Activated T-cell treated with anti-CD3 and anti-CD28 coated beads, Interleukin-2, amount 50 U/mL, for 24 hours (primary cell): ENCODE measurements around the gene THAP2.
"Not testable (repeated sequence)": the region's sequence is repeated elsewhere in the genome, so short reads cannot be mapped to it uniquely, and the experiment has no call there.

Experiments
- DNase-seq: peaks from one replicate; pipeline ENCODE4 v3.0.0-alpha.2; 2020
- H3K27ac Mint-ChIP-seq: 2 replicates; pipeline ENCODE4 v1.8.0; 2020; ENCODE audit warnings: mild to moderate bottlenecking, mixed read lengths
- H3K27me3 Mint-ChIP-seq: 2 replicates; pipeline ENCODE4 v1.8.0; 2020; ENCODE audit warnings: mixed read lengths
- H3K36me3 Mint-ChIP-seq: 2 replicates; pipeline ENCODE4 v1.8.0; 2020; ENCODE audit warnings: low read depth, mixed read lengths
- H3K4me1 Mint-ChIP-seq: 2 replicates; pipeline ENCODE4 v1.8.0; 2020; ENCODE audit warnings: low read depth, mixed read lengths
- H3K4me3 Mint-ChIP-seq: 2 replicates; pipeline ENCODE4 v1.8.0; 2020; ENCODE audit warnings: mild to moderate bottlenecking, moderate library complexity, mixed read lengths
- H3K9me3 Mint-ChIP-seq: 2 replicates; pipeline ENCODE4 v1.8.0; 2020; ENCODE audit warnings: mixed read lengths

Gene THAP2

DNA sequence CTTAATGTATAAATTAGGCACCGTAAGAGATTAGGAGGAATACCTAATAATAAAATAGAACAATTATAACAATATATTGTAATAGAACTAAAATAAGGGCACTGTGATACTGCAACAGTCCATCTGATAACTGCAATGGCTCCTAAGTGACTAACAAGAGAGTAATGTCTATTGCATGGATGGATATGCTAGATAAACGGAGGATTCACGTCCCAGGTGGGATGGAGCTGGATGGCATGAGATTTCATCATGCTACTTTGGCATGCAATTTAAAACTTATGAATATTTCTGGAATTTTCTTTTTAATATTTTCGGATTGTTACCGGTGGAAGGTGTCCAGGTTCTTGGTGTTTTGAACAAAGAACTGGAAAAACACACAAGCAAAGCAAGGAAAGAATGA, 19.5 kb downstream of the THAP2 start:
- DNase-seq = no peak
- no peak overlapping the region for H3K4me3 Mint-ChIP-seq
- H3K36me3 Mint-ChIP-seq = peaks cover 5% of the 10 kb centered on the region
- peaks cover 33% of the 10 kb centered on the region for H3K4me1 Mint-ChIP-seq
- no peaks in the 10 kb centered on the region for H3K9me3 Mint-ChIP-seq
- no peaks in the 10 kb centered on the region for H3K27me3 Mint-ChIP-seq
- no peak overlapping the region for H3K27ac Mint-ChIP-seq

DNA sequence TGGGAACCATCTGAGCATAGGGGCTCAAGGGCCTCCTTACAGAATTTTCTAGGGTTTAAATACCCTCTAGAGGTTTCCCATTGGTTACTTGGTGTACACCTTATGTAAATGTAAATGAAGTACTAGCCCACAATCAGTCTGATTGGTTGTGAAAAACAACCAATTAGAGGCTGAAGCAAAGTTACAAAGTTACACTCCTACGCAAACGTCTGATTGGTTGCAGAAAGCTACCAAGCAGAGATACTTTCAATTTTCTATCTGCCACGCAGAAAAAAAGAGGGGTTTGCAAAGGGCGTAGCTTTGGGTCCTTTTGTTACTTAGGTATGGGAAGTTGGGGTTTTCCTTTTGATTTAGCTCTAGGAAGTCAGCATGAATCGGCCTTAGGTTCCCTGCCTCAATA, 20.0 kb downstream of the THAP2 start:
- DNase-seq = no peak
- Mint-ChIP-seq H3K36me3 (peaks cover 5% of the 10 kb centered on the region), H3K4me1 (peaks cover 37% of the 10 kb centered on the region), H3K27me3 (no peaks in the 10 kb centered on the region), H3K27ac (peak overlapping the region; percentile 76), H3K4me3 (peak overlapping the region; percentile 50), H3K9me3 (no peaks in the 10 kb centered on the region)

DNA sequence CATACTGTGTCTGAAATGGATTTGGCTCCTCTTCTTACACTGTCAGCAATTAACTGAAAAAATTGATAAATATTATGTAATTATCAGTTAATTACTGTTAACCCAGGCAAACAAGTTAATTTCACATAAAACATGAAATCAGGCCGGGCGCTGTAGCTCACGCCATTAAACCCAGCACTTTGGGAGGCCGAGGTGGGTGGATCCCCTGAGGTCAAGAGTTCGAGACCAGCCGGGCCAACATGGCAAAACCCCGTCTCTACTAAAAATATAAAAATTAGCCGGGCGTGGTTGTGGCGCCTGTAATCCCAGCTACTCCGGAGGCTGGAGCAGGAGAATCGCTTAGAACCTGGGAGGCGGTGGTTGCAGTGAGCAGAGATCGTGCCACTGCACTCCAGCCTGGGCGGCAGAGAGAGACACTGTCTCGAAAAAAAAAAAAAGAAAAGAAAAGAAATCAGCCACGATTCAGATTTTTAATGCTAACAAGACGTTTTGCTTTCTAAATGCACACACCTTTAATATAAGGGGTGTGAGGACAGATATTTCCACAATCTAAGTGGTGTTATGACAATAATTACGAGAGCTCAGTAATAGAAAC, 21.3 kb downstream of the THAP2 start:
- H3K4me1 Mint-ChIP-seq = peaks cover 41% of the 10 kb centered on the region
- peak overlapping the region; percentile 97 for H3K27ac Mint-ChIP-seq
- H3K4me3 Mint-ChIP-seq = peak overlapping the region; percentile 91
- peaks cover 5% of the 10 kb centered on the region for H3K36me3 Mint-ChIP-seq
- H3K27me3 Mint-ChIP-seq = no peaks in the 10 kb centered on the region
- peak; percentile 41 for DNase-seq
- no peaks in the 10 kb centered on the region for H3K9me3 Mint-ChIP-seq

DNA sequence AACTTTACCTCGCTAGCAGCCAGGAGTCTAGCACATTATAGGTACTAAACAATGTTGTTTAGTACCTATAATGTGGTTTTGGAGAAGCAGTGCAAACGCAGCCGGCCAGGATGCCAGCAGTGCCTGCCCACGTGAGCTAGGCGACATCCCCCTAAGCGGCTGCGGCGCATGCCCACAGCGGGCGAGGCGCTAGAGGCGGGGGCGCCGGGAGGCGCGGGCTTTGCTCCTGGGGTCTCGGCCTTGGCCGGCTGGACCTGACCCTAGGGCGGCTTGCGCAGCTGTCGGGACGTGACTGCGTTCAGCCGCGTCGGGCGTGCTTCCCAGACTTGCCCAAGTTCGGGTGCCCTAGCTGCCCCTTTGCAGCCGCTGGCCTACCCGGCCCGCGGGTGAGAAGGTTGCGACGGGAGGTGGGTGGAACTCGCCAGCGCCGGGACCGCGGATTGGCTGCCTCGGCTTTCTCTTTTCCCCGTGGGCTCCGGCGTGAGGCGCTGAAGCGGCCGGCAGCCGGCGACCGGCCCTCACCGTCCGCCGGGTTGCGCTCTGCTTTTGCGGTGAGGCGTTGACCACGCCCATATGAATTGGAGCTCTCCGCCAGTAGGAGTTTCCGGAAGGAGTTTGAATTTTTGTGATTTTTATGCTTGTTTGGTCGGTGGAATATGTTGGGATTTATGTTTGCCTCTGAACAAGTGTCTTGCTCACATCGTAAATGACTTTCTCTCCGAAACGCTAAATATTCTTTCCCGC, 22.0 kb downstream of the THAP2 start, which contains the start of gene TMEM19:
Gene TMEM19 (plus strand): TSS at position 169 of the 744 bp plus-strand sequence. CDS start 599 bp downstream, outside the sequence.
- Mint-ChIP-seq H3K27ac (peak within 1 kb of the TSS; percentile 97), H3K4me3 (peak within 1 kb of the TSS; percentile 91), H3K27me3 (no peaks in the 10 kb centered on the region), H3K4me1 (peaks cover 41% of the 10 kb centered on the region), H3K36me3 (peaks cover 5% of the 10 kb centered on the region), H3K9me3 (no peaks in the 10 kb centered on the region)
- DNase-seq = peak; percentile 90

DNA sequence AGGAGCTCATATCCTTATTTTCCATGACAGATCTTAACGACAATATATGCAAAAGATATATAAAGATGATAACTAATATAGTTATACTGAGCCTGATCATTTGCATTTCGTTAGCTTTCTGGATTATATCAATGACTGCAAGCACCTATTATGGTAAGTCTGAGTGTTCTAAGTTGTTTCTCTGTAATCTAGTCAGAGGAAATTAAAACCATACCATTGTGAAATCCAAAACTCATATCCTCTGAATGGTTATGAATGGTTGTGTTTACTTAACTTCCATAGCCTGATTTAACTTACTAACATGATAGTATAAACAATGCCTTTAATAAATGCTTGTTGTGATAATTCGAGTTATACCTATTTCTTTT, 22.5 kb downstream of the THAP2 start:
- peaks cover 41% of the 10 kb centered on the region for H3K4me1 Mint-ChIP-seq
- no peak for DNase-seq

DNA sequence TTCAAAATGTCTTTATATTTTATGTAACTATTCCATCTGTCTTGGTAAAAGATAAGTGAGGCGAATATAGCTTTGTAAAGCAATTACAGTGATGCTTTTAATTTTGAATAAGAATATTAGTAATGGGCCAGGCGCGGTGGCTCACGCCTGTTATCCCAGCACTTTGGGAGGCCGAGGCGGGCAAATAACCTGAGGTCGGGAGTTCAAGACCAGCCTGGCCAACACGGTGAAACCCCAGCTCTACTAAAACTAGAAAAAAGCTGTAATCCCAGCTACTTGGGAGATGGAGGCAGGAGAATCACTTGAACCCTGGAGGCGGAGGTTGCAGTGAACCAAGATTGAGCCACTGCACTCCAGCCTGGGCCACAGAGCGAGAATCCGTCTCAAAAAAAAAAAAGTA, 23.1 kb downstream of the THAP2 start:
- H3K4me1 Mint-ChIP-seq = peaks cover 41% of the 10 kb centered on the region
- peak overlapping the region; percentile 91 for H3K4me3 Mint-ChIP-seq
- H3K27ac Mint-ChIP-seq, H3K36me3 Mint-ChIP-seq, DNase-seq, H3K9me3 Mint-ChIP-seq, H3K27me3 Mint-ChIP-seq: not testable (repeated sequence)

More for the DNA sequence above, 22.5 kb downstream of the THAP2 start:
- peak overlapping the region; percentile 97 for H3K27ac Mint-ChIP-seq
- H3K27me3 Mint-ChIP-seq = no peaks in the 10 kb centered on the region
- H3K36me3 Mint-ChIP-seq = peaks cover 5% of the 10 kb centered on the region
- peak overlapping the region; percentile 91 for H3K4me3 Mint-ChIP-seq
- no peaks in the 10 kb centered on the region for H3K9me3 Mint-ChIP-seq

DNA sequence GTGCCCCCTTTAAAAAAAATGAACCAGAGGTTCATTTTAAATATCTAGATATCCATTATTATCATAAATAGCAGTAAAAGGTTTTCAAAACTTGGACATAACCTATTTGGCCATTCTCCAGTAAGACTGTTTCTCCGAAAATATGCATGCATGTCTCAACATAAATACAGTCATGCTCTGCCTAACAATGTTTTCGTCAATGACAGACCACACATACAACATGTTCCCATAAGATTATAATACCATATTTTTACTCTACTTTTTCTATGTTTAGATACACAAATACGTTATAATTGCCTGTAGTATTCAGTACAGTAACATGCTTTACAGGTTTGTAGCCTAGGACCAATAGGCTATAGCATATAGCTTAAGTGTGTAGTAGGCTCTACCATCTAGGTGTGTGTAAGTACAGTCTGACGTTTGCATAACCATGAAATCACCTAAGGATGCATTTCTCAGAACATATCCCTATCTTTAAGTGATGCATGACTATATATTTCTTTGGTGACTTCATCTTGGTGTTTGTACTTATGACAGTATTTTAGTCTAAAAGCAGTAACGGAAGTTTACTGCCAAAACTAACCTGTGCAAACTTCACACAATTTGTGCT, 25.0 kb downstream of the THAP2 start:
- H3K27me3 Mint-ChIP-seq = no peaks in the 10 kb centered on the region
- no peak overlapping the region for H3K27ac Mint-ChIP-seq
- no peaks in the 10 kb centered on the region for H3K9me3 Mint-ChIP-seq
- DNase-seq = no peak
- peaks cover 12% of the 10 kb centered on the region for H3K36me3 Mint-ChIP-seq
- no peak overlapping the region for H3K4me3 Mint-ChIP-seq
- peaks cover 39% of the 10 kb centered on the region for H3K4me1 Mint-ChIP-seq

DNA sequence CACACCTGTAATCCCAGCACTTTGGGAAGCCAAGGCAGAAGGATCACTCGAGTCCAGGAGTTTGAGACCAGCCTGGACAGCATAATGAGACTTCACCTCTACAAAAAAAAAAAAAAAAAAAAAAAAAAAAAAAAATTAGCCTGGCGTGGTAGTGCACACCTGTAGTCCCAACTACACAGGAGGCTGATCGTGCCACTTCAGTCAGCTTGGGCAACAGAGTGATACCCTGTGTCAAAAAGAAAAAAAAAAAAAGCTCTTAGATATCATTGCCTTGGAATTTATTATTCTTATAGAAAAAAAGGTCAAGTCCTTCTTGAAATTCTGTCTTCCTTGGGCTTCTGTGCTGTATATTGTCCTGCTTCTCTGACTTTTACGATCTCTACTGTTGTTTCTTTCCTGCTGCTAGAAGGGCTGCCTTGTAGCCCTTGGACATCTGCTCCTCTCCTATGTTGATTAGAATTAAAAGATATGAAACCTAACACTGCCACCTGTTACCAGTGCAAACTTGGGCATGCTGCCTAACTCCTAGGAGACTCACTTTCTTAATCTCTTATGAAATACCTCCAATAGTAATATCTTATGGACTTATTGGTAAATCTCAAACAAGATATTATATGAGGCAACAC, 27.5 kb downstream of the THAP2 start:
- Mint-ChIP-seq H3K27me3 (no peaks in the 10 kb centered on the region), H3K4me3 (no peak overlapping the region), H3K36me3 (peaks cover 10% of the 10 kb centered on the region), H3K9me3 (no peaks in the 10 kb centered on the region), H3K4me1 (peaks cover 32% of the 10 kb centered on the region), H3K27ac (no peak overlapping the region)
- no peak for DNase-seq

DNA sequence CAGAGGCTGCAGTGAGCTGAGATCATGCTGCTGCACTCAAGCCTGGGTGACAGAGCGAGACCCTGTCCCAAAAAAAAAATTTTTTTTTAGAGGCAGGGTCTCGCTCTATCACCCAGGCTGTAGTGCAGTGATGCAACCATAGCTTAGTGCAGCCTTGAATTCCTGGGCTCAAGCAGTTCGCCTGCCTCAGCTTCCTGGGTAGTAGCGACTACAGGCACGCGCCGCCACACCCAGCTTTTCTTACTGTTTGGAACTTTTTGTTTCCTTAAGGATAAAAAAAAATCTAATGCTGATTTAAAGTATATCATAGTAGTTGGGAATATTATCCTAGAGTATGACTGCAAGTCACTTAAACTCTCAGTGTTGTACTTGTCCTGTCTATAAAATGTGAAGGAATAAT, 29.0 kb downstream of the THAP2 start:
- H3K4me1 Mint-ChIP-seq = peaks cover 22% of the 10 kb centered on the region
- peaks cover 21% of the 10 kb centered on the region for H3K36me3 Mint-ChIP-seq
- H3K27ac Mint-ChIP-seq = no peak overlapping the region
- no peaks in the 10 kb centered on the region for H3K9me3 Mint-ChIP-seq
- H3K27me3 Mint-ChIP-seq = no peaks in the 10 kb centered on the region
- DNase-seq = no peak
- H3K4me3 Mint-ChIP-seq = no peak overlapping the region

DNA sequence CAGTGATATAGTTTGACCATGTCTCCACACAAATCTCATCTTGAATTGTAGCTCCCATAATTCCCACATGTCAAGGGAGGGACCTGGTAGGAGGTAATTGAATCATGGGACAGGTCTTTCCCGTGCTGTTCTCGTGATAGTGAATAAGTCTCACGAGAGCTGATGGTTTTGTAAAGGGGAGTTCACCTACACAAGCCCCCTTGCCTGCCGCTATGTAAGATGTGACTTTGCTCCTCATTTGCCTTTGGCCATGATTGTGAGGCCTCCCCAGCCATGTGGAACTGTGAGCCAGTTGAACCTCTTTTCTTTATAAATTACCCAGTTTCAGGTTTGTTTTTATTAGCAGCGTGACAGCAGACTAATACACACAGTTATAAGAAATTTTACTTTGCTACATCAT, 29.6 kb downstream of the THAP2 start:
- not testable (repeated sequence) for DNase-seq, H3K4me3 Mint-ChIP-seq, H3K9me3 Mint-ChIP-seq, H3K27me3 Mint-ChIP-seq, H3K27ac Mint-ChIP-seq
- peaks cover 24% of the 10 kb centered on the region for H3K36me3 Mint-ChIP-seq
- peaks cover 17% of the 10 kb centered on the region for H3K4me1 Mint-ChIP-seq

DNA sequence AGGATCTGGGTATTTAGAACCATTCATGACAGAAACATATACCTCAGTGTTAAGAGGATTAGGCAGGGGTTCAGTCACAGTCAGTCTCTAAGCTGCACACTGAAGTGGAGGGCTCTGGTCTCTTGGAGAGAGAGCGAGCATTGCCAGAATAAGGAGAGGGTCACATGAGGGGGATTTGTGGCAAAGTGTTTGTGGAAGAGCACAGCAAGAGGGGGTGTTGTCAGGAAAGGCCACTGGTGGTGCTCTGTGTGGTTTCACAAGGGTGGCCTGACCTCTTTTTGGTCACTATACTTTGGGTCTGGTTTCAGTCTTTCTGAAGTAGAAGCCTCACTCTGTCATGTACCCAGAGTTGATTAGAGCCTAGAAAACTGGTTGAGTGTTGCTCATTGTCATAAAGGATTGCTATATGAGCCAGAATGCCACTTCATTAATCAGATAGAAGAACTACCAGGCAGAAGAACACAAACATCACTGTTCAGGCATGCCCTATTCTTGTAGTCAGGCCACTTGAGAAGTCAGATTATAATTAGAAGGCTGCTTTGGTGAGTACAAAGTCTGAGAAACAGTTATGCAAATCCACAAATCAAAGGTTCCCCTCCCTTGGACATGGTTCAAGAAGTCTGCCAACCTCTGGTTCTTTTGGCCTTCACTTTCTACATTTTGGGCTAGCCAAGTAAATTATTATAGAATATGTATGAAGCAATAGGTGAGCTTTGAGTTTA, 30.2 kb downstream of the THAP2 start:
- H3K27me3 Mint-ChIP-seq = no peaks in the 10 kb centered on the region
- no peak overlapping the region for H3K4me3 Mint-ChIP-seq
- H3K36me3 Mint-ChIP-seq = peaks cover 30% of the 10 kb centered on the region
- H3K9me3 Mint-ChIP-seq = no peaks in the 10 kb centered on the region
- peak overlapping the region; percentile 72 for H3K27ac Mint-ChIP-seq
- H3K4me1 Mint-ChIP-seq = peaks cover 12% of the 10 kb centered on the region
- DNase-seq = no peak

DNA sequence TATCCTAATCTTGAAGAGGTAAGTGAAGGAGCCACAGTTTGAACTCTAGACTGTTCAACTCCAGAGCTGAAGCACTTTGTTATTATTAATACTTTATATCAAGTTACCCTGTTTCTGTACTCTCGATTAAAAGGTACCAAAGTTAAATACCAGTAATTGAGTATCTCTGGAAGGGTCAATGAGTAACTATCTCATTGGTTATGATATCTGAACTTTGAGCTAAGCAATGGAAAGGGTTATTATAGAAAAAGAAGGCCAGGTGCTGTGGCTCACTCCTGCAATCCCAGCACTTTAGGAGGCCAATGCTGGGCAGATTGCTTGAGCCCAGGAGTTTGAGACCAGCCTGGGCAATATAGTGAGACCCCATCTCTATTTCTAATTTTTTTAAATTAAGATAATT, 31.7 kb downstream of the THAP2 start:
- no peaks in the 10 kb centered on the region for H3K27me3 Mint-ChIP-seq
- H3K9me3 Mint-ChIP-seq = no peaks in the 10 kb centered on the region
- H3K27ac Mint-ChIP-seq = no peak overlapping the region
- H3K4me3 Mint-ChIP-seq = no peak overlapping the region
- H3K36me3 Mint-ChIP-seq = peaks cover 42% of the 10 kb centered on the region
- H3K4me1 Mint-ChIP-seq = peaks cover 9% of the 10 kb centered on the region
- DNase-seq = no peak

DNA sequence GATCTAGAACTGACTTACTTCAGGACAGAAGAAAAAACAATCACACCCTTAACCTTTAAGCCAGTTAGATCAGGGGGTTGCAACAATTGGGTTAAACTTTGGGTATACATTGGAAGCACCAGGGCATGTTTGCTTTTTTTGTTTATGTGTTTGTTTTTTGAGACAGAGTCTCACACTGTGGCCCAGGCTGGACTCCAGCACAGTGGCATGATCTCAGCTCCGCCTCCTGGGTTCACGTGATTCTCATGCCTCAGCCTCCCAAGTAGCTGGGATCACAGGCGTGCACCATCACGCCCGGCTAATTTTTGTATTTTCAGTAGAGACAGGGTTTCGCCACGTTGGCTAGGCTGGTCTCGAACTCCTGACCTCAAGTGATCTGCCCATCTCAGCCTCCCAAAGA, 38.1 kb downstream of the THAP2 start:
- not testable (repeated sequence) for DNase-seq, H3K27ac Mint-ChIP-seq
- H3K36me3 Mint-ChIP-seq = peaks cover 52% of the 10 kb centered on the region

DNA sequence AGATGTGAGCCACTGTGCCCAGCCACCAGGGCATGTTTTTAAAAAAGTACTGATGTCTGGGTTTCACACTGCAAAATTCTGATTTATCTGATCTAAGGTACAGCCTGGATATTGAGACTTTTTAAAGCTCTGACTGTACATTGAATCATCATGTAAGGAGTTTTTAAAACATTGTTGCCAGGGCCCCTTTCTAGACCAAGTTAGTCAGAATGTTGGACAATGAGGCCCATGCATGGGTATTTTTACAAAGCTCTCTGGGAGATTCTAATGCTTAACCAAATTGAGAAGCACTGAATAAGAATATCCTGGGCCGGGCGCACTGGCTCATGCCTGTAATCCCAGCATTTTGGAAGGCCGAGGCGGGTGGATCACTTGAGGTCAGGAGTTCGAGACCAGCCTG, 38.5 kb downstream of the THAP2 start:
- no peak for DNase-seq
- peaks cover 1% of the 10 kb centered on the region for H3K4me1 Mint-ChIP-seq
- no peaks in the 10 kb centered on the region for H3K27me3 Mint-ChIP-seq
- no peaks in the 10 kb centered on the region for H3K9me3 Mint-ChIP-seq
- H3K36me3 Mint-ChIP-seq = peaks cover 49% of the 10 kb centered on the region
- H3K4me3 Mint-ChIP-seq = no peak overlapping the region
- H3K27ac Mint-ChIP-seq = no peak overlapping the region

More for the DNA sequence above, 38.1 kb downstream of the THAP2 start:
- not testable (repeated sequence) for H3K4me1 Mint-ChIP-seq, H3K9me3 Mint-ChIP-seq, H3K27me3 Mint-ChIP-seq, H3K4me3 Mint-ChIP-seq
